Fibroblast of pulmonary artery (primary cell): ENCODE data around the gene RAPGEF5.

ENCODE experiments used
- DNase-seq: peaks from one replicate; pipeline ENCODE4 v3.0.0-alpha.2; 2010; ENCODE audit warnings: low read depth
- H3K4me3 ChIP-seq: replicated peaks from 2 replicates; pipeline ENCODE4 v1.5.1; 2011; ENCODE audit warnings: low read depth, mild to moderate bottlenecking, control low read depth, low read length, moderate library complexity
- TF ChIP-seq, protein P1 (sequence below): IDR thresholded peaks from 2 replicates; pipeline ENCODE4 v1.5.1; 2011; ENCODE audit warnings: mild to moderate bottlenecking, control low read depth, low read length, inconsistent platforms; ENCODE audit errors: missing control alignments

RAPGEF5 gene

DNA sequence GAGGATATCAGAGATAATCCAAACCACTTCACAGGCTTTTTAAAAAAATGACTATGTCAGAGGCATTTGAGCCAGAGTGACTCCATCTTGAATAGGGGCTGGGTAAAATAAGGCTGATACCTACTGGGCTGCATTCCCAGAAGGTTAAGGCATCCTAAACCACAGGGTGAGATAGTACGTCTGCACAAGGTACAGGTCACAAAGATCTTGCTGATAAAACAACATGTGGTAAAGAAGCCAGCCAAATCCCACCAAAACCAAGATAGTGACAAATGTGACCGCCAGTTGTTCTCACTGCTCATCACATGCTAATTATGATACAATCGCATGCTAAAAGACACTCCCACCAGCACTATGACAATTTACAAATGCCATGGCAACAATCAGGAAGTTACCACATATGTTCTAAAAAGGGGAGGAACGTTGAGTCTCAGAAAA is 177.5 kb downstream of the RAPGEF5 start:
- DNase-seq: no peak
- no peak overlapping the region for H3K4me3 ChIP-seq
- TF ChIP-seq, protein P1, sequence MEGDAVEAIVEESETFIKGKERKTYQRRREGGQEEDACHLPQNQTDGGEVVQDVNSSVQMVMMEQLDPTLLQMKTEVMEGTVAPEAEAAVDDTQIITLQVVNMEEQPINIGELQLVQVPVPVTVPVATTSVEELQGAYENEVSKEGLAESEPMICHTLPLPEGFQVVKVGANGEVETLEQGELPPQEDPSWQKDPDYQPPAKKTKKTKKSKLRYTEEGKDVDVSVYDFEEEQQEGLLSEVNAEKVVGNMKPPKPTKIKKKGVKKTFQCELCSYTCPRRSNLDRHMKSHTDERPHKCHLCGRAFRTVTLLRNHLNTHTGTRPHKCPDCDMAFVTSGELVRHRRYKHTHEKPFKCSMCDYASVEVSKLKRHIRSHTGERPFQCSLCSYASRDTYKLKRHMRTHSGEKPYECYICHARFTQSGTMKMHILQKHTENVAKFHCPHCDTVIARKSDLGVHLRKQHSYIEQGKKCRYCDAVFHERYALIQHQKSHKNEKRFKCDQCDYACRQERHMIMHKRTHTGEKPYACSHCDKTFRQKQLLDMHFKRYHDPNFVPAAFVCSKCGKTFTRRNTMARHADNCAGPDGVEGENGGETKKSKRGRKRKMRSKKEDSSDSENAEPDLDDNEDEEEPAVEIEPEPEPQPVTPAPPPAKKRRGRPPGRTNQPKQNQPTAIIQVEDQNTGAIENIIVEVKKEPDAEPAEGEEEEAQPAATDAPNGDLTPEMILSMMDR: no peak

DNA sequence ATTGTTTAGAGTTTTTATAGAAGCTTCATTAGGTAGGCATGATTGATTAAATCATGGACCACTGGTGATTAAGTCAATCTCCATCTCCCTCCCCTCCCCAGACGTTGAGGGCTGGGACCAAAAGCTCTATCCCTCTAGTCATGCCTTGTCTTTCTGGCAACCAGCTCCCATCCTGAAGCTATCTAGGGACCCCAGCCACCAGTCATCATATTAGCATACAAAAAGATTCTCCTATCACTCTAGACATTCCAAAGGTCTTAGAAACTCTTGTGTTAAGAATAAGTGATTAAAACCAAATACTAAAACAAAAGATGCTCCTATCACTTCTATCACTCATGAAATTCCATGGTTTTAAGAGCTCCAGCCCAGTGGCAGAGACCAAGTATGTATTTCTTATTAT is 178.2 kb downstream of the RAPGEF5 start:
- TF ChIP-seq, protein P1: no peak
- DNase-seq: no peak
- H3K4me3 ChIP-seq: no peak overlapping the region

DNA sequence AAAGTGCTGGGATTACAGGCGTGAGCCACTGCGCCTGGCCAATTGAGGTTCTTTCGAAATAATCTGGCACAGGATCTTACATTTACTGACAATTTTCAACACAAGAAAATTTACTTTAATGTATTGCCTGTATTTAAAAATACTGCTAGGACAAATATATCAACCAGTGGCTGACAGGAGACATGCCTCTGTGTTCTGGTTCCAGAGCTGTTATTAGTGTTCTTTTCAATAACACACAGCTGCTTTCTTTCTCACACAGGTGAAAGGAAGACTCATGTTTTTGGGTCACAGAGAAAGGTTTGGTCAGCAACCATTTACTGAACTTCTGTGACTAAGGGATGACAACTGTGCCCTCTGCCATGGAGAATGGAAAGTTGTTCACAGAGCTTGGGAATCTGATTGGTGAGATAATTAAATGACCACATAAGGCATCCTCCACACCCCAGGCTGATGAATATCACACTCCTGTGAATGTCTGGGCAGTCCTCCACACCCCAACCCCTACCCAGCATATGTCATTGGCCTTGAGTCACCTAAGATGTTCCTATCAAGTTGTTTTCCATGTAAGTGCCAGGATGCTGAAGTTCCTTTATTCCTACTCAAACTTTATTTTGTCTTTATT is 180.1 kb downstream of the RAPGEF5 start:
- DNase-seq: no peak
- TF ChIP-seq, protein P1: no peak
- H3K4me3 ChIP-seq: no peak overlapping the region

DNA sequence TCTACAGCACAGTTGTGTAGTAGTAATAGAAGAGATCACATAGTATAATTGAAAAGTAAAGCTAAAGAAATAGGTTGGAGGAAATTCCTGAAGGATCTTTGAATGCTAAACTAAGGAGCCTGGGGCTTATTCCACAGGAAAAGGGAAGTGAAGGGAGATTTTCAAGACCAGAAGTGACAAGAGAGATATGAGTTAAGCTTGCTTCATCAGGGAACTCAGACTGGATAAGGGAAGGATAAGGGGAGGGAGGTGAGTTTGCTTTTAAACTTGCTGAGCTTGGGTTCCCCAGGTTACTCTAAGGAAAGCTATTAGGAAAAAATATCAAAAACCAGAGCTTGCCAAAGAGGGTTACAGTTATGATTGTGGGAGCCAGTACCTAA is 182.4 kb downstream of the RAPGEF5 start:
- H3K4me3 ChIP-seq: no peak overlapping the region
- TF ChIP-seq, protein P1: no peak

DNA sequence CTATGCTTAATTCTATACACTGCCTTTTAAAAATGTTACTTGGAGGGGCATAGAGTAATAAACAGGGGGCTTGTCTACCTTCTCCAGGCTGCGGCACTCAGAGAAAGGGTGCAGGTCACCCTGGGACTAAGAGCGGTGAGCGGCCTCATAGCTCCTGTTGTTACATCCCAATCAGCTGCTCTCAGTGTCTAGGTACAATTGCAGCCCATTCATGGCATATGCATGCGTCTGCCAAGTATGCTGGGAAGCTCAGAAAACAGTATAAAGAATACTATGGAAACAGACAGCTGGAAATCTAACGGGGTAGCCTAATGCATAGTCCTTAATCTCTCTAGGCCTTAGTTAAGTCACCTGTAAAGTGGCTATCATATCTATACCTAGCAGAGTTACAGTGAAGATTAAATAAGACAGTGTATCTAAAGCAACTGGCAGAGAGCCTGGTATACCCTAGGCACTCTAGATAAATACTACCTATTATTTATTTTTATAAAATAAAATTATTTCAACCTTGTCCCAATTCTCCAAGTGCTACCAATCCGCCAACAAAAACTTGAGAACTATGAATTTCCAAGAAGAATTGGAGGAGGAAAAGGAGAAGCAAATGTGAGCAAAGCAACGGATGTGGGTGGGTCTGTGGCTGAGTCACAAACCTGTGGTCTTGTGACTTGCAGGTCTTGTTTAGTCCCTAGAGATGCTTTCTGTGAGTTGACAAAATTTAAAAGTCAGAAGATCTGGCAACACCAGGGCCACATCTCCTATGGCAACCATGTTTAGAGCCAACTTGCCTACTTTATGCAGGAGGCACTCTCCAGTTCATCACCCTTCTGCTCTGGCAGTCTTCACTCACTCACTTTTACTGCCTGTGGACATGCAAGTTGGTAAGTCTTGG is 183.0 kb downstream of the RAPGEF5 start:
- TF ChIP-seq, protein P1: no peak
- DNase-seq: no peak
- no peak overlapping the region for H3K4me3 ChIP-seq

More for the DNA sequence above, 182.4 kb downstream of the RAPGEF5 start:
- DNase-seq: no peak

DNA sequence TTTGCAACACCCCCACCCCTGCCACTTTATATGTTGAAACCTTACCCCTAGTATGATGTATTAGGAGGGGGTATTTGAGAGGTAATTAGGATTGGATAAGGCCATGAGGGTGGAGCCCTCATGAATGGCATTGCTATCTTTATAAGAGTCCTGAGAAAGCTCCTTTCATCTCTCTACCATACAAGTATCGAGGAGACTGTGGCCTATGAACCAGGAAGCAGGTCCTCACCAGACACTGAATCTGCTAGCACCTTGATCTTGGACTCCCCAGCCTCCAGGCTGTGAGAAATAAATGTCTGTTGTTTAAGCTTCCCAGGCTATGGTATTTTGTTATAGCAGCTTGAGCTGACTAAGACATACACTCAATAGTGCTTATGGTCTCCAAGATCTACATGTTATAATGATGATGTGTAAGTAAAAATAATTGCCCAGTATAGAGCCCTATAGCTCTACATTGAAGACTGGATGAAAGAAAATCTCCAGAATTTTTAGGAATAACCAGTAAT is 188.8 kb downstream of the RAPGEF5 start:
- no peak overlapping the region for H3K4me3 ChIP-seq
- TF ChIP-seq, protein P1: no peak

More for the DNA sequence above, 188.8 kb downstream of the RAPGEF5 start:
- no peak for DNase-seq
